ENCODE results near the gene RNF167.

RNF167 gene

GRCh38 chr17:4938688-4939545, 1.2 kb upstream of the RNF167 start:
- DNase-seq (ENCODE audit: low read depth) = peak; percentile 25

GRCh38 chr17:4939546-4939795, 597 bp upstream of the RNF167 start:
- no peak for DNase-seq (ENCODE audit: low read depth)

DNA sequence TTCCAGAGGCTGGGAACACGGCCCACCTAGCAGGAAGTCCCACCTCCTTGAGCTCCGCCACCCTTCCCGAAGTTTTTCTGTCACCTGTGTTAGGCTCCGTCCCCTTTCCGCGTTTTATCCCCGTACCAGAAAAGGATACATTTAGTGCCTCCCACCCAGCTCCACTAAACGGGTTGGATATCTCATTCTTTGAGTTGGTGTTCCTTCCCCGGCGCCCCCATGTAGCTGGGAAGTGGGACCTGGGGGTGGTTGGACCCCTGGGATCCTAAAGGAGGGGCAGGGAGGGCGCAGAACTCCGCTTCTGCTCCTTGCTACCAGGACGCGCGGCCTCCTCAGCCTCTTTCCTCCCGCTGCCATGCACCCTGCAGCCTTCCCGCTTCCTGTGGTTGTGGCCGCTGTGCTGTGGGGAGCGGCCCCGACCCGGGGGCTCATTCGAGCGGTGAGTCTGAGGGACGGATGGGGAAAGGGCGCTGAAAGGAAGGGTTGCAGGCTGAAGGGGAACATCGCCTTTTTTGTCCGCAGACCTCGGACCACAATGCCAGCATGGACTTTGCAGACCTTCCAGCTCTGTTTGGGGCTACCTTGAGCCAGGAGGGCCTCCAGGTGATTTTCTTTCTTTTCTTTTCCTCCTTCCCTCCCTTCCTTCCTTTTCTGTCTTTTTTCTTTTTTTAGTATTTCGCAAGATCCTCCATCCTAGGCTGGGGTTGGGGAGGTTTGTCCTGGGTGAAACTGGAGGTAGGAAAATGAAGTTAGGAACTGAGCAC, 669 bp downstream of the RNF167 start:
- no peak for DNase-seq (ENCODE audit: low read depth)

DNA sequence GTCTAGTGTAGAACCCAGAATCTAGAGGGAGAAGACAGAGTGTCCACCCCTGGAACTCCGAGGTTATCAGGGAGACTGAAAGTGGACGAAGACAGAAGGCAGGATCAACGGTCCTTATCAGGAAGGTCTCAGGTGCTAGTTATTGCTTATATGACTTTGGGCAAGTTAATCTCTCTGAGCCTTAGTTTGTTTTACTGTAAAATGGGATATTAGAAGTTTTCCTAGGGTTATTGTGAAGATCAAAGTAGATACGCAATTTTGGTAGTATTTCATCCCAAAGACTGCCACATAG, 1.2 kb downstream of the RNF167 start:
- DNase-seq (ENCODE audit: low read depth) = no peak

DNA sequence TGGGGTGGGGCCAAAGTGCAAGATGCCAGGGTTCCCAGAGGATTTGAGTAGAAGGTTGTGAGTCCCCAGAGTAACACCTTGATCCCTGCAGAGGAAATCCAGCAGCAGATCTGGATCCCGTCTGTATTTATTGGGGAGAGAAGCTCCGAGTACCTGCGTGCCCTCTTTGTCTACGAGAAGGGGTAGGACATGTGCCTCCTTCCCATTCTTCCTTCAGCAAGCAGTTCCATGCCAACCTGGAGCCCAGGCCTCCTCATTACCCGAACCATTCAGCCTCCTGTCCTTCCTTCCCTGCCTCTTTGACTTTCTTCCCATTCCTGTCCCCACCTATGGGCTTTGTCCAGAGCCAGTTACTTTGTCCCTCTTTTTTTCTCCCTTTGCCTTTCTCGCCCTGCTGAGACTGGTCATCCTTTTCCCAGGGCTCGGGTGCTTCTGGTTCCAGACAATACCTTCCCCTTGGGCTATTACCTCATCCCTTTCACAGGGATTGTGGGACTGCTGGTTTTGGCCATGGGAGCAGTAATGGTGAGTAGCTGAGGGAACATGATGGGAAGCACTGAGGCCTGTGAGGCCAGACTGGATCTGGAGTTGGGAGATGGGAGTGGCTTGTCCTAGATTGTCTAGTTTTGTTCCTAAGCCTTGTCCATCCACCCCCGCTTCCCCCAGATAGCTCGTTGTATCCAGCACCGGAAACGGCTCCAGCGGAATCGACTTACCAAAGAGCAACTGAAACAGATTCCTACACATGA, 2.9 kb downstream of the RNF167 start:
- no peak for DNase-seq (ENCODE audit: low read depth)

GRCh38 chr17:4944163-4944553, 4.1 kb downstream of the RNF167 start:
- no peak for DNase-seq (ENCODE audit: low read depth)

- DNase-seq (ENCODE audit: low read depth) = no peak
Observed at GRCh38 chr17:4944554-4945175, 4.6 kb downstream of the RNF167 start.

GRCh38 chr17:4945176-4945943, 5.3 kb downstream of the RNF167 start:
- DNase-seq (ENCODE audit: low read depth) = peak; percentile 95

GRCh38 chr17:4945944-4946280, 5.8 kb downstream of the RNF167 start:
- no peak for DNase-seq (ENCODE audit: low read depth)

DNA sequence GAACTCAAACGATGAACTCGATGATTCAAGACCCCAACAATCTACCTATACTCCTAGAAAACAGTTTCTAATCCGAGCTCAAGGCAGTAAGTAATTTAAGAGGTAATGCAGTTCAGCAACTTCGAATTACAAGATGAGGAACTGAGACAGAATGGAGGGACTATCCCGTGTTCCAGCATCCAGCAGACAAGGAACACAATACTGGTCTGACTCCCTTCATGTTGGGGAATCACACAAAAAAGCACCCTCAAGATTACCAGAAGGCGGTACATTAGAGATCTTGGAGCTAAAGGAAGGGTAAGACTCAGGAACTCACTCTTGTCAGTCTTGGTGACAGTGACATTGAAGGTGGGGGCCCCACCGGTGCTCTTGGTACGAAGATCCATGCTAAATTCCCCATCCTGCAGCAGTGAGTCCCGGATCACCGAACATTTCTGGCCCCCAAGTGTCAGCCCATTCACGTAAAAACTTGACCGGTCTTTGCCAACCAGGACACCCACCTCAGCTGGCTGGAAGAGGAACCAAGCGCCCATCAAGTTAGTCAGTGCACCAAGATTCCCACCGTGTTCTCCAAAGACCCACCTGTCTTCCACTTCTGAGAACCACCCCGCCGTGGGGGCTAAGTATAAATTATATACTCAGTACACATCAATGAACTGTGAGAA, 6.4 kb downstream of the RNF167 start:
- no peak for DNase-seq (ENCODE audit: low read depth)

DNA sequence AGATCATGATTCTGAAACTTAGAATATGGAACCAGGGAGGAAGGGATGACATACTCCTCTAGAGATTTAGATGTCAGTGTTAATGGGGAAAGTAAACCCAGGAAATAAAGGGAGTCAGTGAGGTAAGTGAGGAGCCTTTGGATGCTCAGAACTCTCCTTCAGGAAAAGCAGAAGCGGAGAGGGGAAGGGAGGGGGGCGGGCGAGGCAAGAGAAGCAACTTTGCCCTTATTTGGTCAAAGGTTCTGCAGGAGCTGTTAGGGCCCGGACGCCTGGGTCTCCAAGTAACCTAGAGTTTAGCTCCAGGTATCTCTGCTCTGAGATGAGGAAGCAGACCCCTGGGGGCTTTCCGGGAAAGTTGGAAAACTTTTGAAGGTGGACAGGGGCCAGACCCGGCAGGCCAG, 6.9 kb downstream of the RNF167 start:
- DNase-seq (ENCODE audit: low read depth) = peak; percentile 60

- DNase-seq (ENCODE audit: low read depth) = peak; percentile 70
Observed at GRCh38 chr17:4947411-4948165, 7.5 kb downstream of the RNF167 start.

DNA sequence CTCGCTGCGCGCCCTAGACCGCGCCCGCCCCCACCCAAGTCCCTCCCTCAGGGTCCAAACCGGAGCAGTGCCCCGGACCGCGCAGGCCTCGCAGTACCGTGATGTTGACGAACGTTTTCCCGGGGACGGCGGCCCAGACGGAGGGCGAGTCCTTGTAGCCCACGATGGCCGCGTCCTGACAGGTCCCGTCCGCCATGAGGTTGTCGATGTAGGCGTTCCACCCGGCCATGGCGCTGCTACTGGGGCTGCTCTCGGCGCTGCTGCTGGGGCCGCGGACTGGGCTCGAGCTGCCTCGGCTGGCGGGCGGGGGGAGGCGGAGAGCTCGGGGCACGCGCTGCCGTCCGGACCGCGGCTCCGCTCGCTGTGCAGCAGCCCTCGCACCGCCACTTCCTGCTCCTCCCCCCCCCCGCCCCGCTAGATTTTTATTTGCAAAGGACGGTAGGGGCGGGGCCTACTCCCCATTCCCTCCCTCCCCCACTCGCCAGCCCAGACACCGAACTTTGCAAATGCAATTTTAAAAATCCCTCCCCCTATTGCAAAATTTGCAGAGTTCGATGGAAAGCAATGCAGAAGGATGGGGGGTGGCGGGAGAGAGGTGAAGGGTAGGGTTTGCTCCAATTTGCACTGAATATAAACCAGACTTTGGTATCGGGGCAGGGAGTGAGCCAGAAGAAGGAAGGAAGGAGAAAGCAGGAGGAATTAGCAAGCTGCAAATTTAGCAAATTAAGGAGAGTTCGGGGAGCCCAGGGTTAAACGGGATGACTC, 8.3 kb downstream of the RNF167 start, which contains the start of gene PFN1:
Gene PFN1 (minus strand): TSS at position 365 of the 765 bp plus-strand sequence. CDS start 136 bp downstream, at position 229.
- DNase-seq (ENCODE audit: low read depth) = peak; percentile 93

GRCh38 chr17:4948931-4949320, 8.9 kb downstream of the RNF167 start:
- DNase-seq (ENCODE audit: low read depth) = peak; percentile 92

DNA sequence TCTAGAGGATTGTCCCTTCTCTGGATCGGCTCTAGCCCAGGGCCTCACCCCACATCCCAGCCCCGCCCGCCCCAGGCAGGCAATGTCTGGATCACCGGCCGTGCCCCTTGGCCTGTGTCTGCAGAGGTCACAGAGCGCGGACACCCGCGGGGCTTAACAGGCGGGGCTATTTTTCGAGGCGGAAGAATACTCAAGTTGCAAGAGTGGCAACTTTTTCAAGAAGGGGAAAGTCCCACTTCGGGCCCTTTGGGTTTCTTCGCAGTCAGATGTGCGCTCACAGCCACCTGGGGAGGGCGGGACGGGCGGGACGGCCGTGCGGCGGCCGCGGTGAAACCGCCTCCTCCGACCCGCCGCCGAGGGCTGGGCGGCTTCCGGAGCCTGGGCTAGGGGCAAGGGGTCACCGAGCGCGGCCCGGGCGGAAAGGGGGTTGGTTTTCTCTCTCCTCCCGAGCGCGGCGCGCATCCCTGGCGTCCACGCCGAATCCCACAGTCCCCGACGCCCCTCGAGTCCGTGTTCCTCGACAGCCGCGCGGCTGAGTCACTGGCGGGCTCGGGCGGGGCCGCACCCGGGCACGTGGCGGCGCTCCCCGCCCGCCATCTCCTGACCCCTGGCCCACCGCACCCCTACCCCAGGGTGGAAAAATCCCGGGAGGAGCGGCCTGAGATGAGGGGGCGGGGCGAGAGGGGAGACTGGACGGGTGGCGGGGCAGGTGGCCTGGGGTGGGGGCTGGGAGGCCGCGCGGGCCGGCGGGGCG, 9.4 kb downstream of the RNF167 start:
- DNase-seq (ENCODE audit: low read depth) = peak; percentile 71

DNA sequence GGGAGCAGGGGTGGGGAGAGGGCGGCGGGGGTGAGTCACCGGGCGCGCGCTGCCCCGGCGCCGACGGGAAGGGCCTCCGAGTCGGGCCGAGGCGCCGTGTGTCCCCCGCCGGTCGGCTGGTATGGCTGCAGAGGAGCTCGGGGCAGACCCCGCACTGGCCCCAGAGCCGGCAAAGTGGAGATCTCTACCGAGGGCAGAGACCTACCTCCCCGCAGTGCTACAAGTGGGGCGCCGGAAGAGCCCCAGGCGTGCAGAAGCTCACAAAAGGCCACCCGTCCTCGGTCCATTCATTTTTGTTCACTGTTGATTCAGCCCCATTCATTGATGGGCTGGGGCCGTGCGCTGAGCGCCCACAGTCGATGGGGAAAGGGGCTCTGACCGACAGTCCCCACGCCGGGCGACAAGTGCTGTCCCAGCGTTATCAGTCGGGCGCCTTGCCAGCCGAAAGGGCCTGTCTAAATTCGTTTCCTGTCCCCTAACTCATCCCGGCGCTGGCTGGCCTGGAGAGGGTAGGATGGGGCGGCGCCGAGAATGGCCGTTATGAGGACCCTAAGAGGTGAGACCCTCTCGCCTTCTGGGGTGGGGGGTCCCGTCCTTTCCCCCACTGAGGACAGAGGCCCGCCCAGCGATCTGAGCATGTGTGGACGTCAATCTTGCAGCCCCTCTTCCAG, 10.1 kb downstream of the RNF167 start:
- DNase-seq (ENCODE audit: low read depth) = peak; percentile 56

GRCh38 chr17:4950746-4951204, 10.7 kb downstream of the RNF167 start, which contains the start of gene ENO3:
Gene ENO3, plus strand, starts transcription at chr17:4951119. Its CDS starts 711 bp downstream, at chr17:4951830.
- no peak for DNase-seq (ENCODE audit: low read depth)

GRCh38 chr17:4951486-4951885, 11.4 kb downstream of the RNF167 start:
- no peak for DNase-seq (ENCODE audit: low read depth)
